Endothelial cell of umbilical vein (primary cell): ENCODE measurements around the gene CHMP4A. TPM values are rescaled to one million over a fixed set of nuclear protein-coding genes. Genes with fewer than 3 reads are reported as not detected.
A peak's percentile ranks its signal among the peaks of the same experiment; 100 is the strongest.

Source experiments
- BruUV-seq: library from RNA; stranded (reverse); fragments of 400-500 nt; replicated peaks from 2 replicates; lab custom pipeline; 2021; lab: Mats Ljungman, UMichigan
- CTCF ChIA-PET: fragments of 300-600, 350-600 bp; sonication (Branson Sonifier 250); formaldehyde crosslinking; loops from one replicate; lab custom pipeline; 2021; ENCODE audit warnings: antibody characterized with exemption, inconsistent platforms; lab: Charles Lee
- POLR2A ChIA-PET: fragments of 300-600, 350-600 bp; sonication (Branson Sonifier 250); formaldehyde crosslinking; loops from one replicate; lab custom pipeline; 2021; ENCODE audit warnings: antibody characterized with exemption, inconsistent platforms; lab: Charles Lee
- DNase-seq: peaks from one replicate; pipeline ENCODE4 v3.0.0-alpha.2; 2011; ENCODE audit warnings: low read depth, low spot score
- FAIRE-seq: peaks from 2 replicates; lab custom pipeline; 2011; peaks lifted over from hg19 to GRCh38; lab: Jason Lieb, UNC
- H2AFZ ChIP-seq: 2 replicates; pipeline ENCODE4 v1.6.0; 2012; ENCODE audit warnings: low read depth, low read length, control low read depth, inconsistent platforms
- H3K27ac ChIP-seq: 2 replicates; pipeline ENCODE4 v1.5.1; 2011; ENCODE audit warnings: low read depth, mild to moderate bottlenecking, control low read depth, low read length, moderate library complexity; ENCODE audit not compliant: insufficient read depth
- H3K27me3 ChIP-seq, 2 experiments: 2 replicates each; pipeline versions ENCODE4 v1.6.0 to v1.6.1; 2011; ENCODE audit warnings: low read length in 2 of 2, mixed read lengths in 1 of 2; ENCODE audit not compliant: control insufficient read depth in 2 of 2, insufficient read depth in 2 of 2
- H3K36me3 ChIP-seq, 2 experiments: 2 replicates in 1 of 2; 3 replicates in 1 of 2; pipeline ENCODE4 v1.5.1; 2011; ENCODE audit warnings: low read length in 2 of 2, mild to moderate bottlenecking in 1 of 2, moderate library complexity in 1 of 2; ENCODE audit not compliant: control insufficient read depth in 2 of 2, insufficient read depth in 2 of 2; ENCODE audit errors: extremely low read depth in 1 of 2
- H3K4me1 ChIP-seq: 3 replicates; pipeline ENCODE4 v1.5.1; 2011; ENCODE audit warnings: mild to moderate bottlenecking, low read length; ENCODE audit not compliant: control insufficient read depth, insufficient read depth; ENCODE audit errors: extremely low read depth
- H3K4me2 ChIP-seq: 2 replicates; pipeline ENCODE4 v1.6.1; 2011; ENCODE audit warnings: low read length, control low read depth, mixed read lengths; ENCODE audit not compliant: insufficient read depth
- H3K4me3 ChIP-seq, 3 experiments: fragments of 200-600 bp in 1 of 3; sonication (generic), shearing (Covaris generic) in 1 of 3; replicated peaks in 1 of 3; 2 replicates each; pipeline ENCODE4 v1.5.1; 2011 to 2016; ENCODE audit warnings: control low read depth in 3 of 3, low read length in 3 of 3, mild to moderate bottlenecking in 2 of 3, inconsistent platforms in 1 of 3, low read depth in 1 of 3, moderate library complexity in 1 of 3; ENCODE audit not compliant: insufficient read depth in 1 of 3
- H3K79me2 ChIP-seq: 2 replicates; pipeline ENCODE4 v1.6.0; 2012; ENCODE audit warnings: low read length, inconsistent platforms; ENCODE audit not compliant: control insufficient read depth, insufficient read depth
- H3K9ac ChIP-seq: replicated peaks from 2 replicates; pipeline ENCODE3; 2011; ENCODE audit warnings: low read length, control low read depth; ENCODE audit not compliant: insufficient read depth; ENCODE audit errors: extremely low read depth
- H3K9me1 ChIP-seq: replicated peaks from 3 replicates; pipeline ENCODE4 v1.6.0; 2011; ENCODE audit warnings: mild to moderate bottlenecking, low read length; ENCODE audit not compliant: control insufficient read depth, insufficient read depth; ENCODE audit errors: extremely low read depth
- H3K9me3 ChIP-seq: replicated peaks from 2 replicates; pipeline ENCODE4 v1.5.1; 2012; ENCODE audit warnings: low read length, inconsistent platforms; ENCODE audit not compliant: control insufficient read depth, insufficient read depth
- H4K20me1 ChIP-seq: replicated peaks from 2 replicates; pipeline ENCODE3; 2011; ENCODE audit warnings: mild to moderate bottlenecking, low read length; ENCODE audit not compliant: control insufficient read depth, insufficient read depth; ENCODE audit errors: extremely low read depth
- CTCF ChIP-seq, 2 donors: IDR thresholded peaks; 1 replicate in 1 of 2; 2 replicates in 1 of 2; pipeline ENCODE4 v1.5.1; 2011; ENCODE audit warnings: low read length in 2 of 2, mild to moderate bottlenecking in 2 of 2, moderate library complexity in 2 of 2, control low read depth in 1 of 2, inconsistent platforms in 1 of 2, low read depth in 1 of 2; ENCODE audit not compliant: insufficient read depth in 1 of 2; ENCODE audit errors: extremely low read depth in 1 of 2
- EZH2 ChIP-seq: IDR thresholded peaks from 2 replicates; pipeline ENCODE4 v1.6.1; 2012; ENCODE audit warnings: borderline replicate concordance, low read depth, mild to moderate bottlenecking, moderate library complexity, low read length, inconsistent platforms; ENCODE audit not compliant: severe bottlenecking
- JUN ChIP-seq: IDR thresholded peaks from 2 replicates; pipeline ENCODE4 v1.6.1; 2011; ENCODE audit warnings: borderline replicate concordance, low read depth; ENCODE audit not compliant: insufficient read length, insufficient read depth
- MYC ChIP-seq: IDR thresholded peaks from one replicate; pipeline ENCODE4 v1.6.1; 2011; ENCODE audit warnings: mild to moderate bottlenecking, low read depth, low read length
- POLR2A ChIP-seq: IDR thresholded peaks from 2 replicates; pipeline ENCODE4 v1.6.1; 2012; ENCODE audit warnings: low read depth, mild to moderate bottlenecking, control low read depth, low read length
- POLR2AphosphoS5 ChIP-seq: IDR thresholded peaks from 2 replicates; pipeline ENCODE4 v1.6.1; 2012; ENCODE audit warnings: low read depth, mild to moderate bottlenecking, control low read depth, low read length, moderate library complexity; ENCODE audit not compliant: insufficient read depth
- dilution Hi-C: fragments of 300-500 bp; cut with MboI; formaldehyde crosslinking; loops from one replicate; pipeline ENCODE4 v1.15.0; 2019; ENCODE audit warnings: low sequenced_read_pairs; ENCODE audit not compliant: extremely low pct_ligation_motif_present
- intact Hi-C: fragments of 100-400 bp; cut with micrococcal nuclease; formaldehyde crosslinking; loops from one replicate; pipeline ENCODE4 v1.10.0; 2022
- polyA plus RNA-seq, 4 experiments: library from polyadenylated mRNA; depleted of rRNA in 3 of 4; stranded (reverse) in 3 of 4; unstranded in 1 of 4; fragments of >200 nt; gene quantifications; 2 replicates each; pipeline versions ENCODE4 v1.2.1 to v1.2.3, GENCODE V29; 2011 to 2012; ENCODE audit warnings: missing spikeins in 1 of 4
- total RNA-seq: library from RNA; stranded (reverse); gene quantifications from 2 replicates; pipeline ENCODE4 v1.2.3, GENCODE V29; 2021
- TF ChIP-seq, protein P1 (sequence below): IDR thresholded peaks from 2 replicates; pipeline ENCODE4 v1.6.1; 2011; ENCODE audit not compliant: insufficient read depth, insufficient read length

Gene CHMP4A
- total and polyA plus RNA-seq, 2 donors (not counting 3 experiments of a cell fraction or from before 2014, with no cell fraction given): 40.9 to 46.4 TPM

DNA sequence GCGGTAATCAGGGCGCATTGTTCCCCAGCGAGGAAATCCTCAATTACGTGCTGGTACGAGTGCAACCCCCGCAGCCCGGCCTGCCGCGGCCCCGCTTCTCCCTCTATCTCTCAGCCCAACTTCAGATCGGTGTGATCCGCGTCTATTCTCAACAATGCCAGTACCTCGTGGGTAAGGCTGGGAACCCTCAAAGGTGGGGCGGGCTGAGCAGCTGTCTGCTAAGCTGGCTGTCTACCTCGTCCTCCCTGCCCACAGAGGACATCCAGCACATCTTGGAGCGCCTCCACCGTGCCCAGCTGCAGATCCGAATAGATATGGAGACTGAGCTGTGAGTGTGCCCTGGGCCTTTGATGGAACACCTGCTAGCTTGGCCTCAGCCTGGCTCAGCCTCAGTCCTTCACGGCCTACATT lies 40.4 kb downstream of the CHMP4A start:
- Histone ChIP-seq H3K9me3 (no peaks in the 10 kb centered on the region), H3K79me2 (no peaks in the 10 kb centered on the region), H2AFZ (no peak overlapping the region), H3K9ac (no peak overlapping the region), H3K4me2 (no peak overlapping the region), H4K20me1 (no peaks in the 10 kb centered on the region), H3K9me1 (no peaks in the 10 kb centered on the region), H3K4me1 (peaks cover 3% of the 10 kb centered on the region), H3K4me3 (no peak overlapping the region), H3K27ac (no peak overlapping the region), H3K36me3 (peaks cover 0 to 3% of the 10 kb centered on the region in 2 experiments), H3K27me3 (no peaks in the 10 kb centered on the region)
- POLR2A ChIA-PET: interaction anchor here (0.5 kb wide), 1 partner anchor 641 kb away, joined by 5 read pairs; no protein-coding TSS in a partner anchor
- no peak for FAIRE-seq
- dilution Hi-C loops (no loop called here), intact Hi-C loops (no loop called here)
- no peak for TF ChIP-seq POLR2AphosphoS5
- no peak for TF ChIP-seq POLR2A
- TF ChIP-seq MYC: no peak
- TF ChIP-seq EZH2: no peak
- TF ChIP-seq, protein P1, sequence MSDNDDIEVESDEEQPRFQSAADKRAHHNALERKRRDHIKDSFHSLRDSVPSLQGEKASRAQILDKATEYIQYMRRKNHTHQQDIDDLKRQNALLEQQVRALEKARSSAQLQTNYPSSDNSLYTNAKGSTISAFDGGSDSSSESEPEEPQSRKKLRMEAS: no peak
- no peak for DNase-seq
- CTCF ChIA-PET: interaction anchor here (1.0 to 1.7 kb wide), 2 partner anchors 12 to 124 kb away, joined by 4 to 5 read pairs; partner anchors contain the start of gene IRF9
- BruUV-seq: no TSS peak

GRCh38 chr14:24172261-24172860 lies 40.9 kb downstream of the CHMP4A start:
- no peaks in the 10 kb centered on the region for H3K79me2 ChIP-seq
- H3K27me3 ChIP-seq: no peaks in the 10 kb centered on the region
- no peaks in the 10 kb centered on the region for H4K20me1 ChIP-seq
- H2AFZ ChIP-seq: peak overlapping the region; percentile 78
- no peak for FAIRE-seq
- BruUV-seq: TSS peak; percentile 19
- no peaks in the 10 kb centered on the region for H3K9me1 ChIP-seq
- H3K27ac ChIP-seq: no peak overlapping the region
- DNase-seq: no peak
- ChIA-PET CTCF (interaction anchor here (1.7 to 2.6 kb wide), 2 partner anchors 12 to 124 kb away, joined by 5 to 10 read pairs; partner anchors contain the start of gene IRF9), POLR2A (no interaction called here)
- TF ChIP-seq JUN (no peak), CTCF (IDR thresholded peaks at IDR 0.05; ENCODE audit: extremely low read depth in 1 of 2, insufficient read depth in 1 of 2, low read depth in 1 of 2, low read length in 2 of 2) (no peak), POLR2AphosphoS5 (no peak), EZH2 (no peak)
- H3K9ac ChIP-seq: no peak overlapping the region
- H3K36me3 ChIP-seq: peaks cover 2 to 6% of the 10 kb centered on the region in 2 experiments
- no peaks in the 10 kb centered on the region for H3K9me3 ChIP-seq
- peak overlapping the region; percentile 8 to 25 (median 10) for H3K4me3 ChIP-seq
- dilution Hi-C loops (no loop called here), intact Hi-C loops (no loop called here)
- H3K4me2 ChIP-seq: peak overlapping the region; percentile 26
- peaks cover 3% of the 10 kb centered on the region for H3K4me1 ChIP-seq
